GM18951 (cell line): ENCODE data around the gene ZFAND3.

ENCODE experiments used
- POLR2A ChIP-seq: IDR thresholded peaks from 4 replicates; pipeline ENCODE4 v1.6.1; 2011; ENCODE audit warnings: mild to moderate bottlenecking; ENCODE audit not compliant: insufficient read length, insufficient read depth; ENCODE audit errors: extremely low read depth
- in situ Hi-C: fragments of 300-500 bp; cut with MboI; formaldehyde crosslinking; loops from one replicate; pipeline ENCODE4 v1.12.0; 2022; ENCODE audit warnings: low sequenced_read_pairs, mixed read lengths, inconsistent platforms; ENCODE audit not compliant: unreplicated experiment

The ZFAND3 gene

DNA sequence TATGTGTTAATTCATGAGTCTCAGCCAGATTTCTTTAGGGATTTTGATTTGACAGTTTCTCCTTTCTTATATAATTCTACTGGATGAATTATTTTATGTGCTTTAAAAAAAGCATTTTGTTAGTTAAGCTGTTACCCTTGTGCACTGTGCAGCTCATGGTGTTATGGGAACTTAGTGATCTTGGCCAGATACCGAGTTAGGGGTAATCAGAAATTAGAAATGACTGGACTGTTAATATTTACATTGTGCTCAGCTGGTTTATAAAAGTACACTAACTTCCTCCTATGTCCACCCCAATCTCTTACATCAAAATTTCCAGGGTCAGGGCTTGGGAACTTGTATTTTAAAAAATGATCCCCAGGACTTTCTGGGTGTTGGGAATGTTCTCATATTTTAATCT lies 260.0 kb downstream of the ZFAND3 start:
- TF ChIP-seq POLR2A, result no peak
- in situ Hi-C loops, result no loop called here

GRCh38 chr6:38080360-38080759 lies 260.8 kb downstream of the ZFAND3 start:
- in situ Hi-C loops, result no loop called here
- TF ChIP-seq POLR2A, result no peak

- in situ Hi-C loops, result no loop called here
- no peak for TF ChIP-seq POLR2A
Measured at GRCh38 chr6:38080889-38081288, 261.4 kb downstream of the ZFAND3 start.

- no peak for TF ChIP-seq POLR2A
- in situ Hi-C loops, result no loop called here
Measured at GRCh38 chr6:38085031-38085430, 265.5 kb downstream of the ZFAND3 start.

GRCh38 chr6:38086346-38086745 lies 266.8 kb downstream of the ZFAND3 start:
- in situ Hi-C loops, result no loop called here
- no peak for TF ChIP-seq POLR2A

- no peak for TF ChIP-seq POLR2A
- in situ Hi-C loops, result no loop called here
Measured at GRCh38 chr6:38088010-38088409, 268.5 kb downstream of the ZFAND3 start.

GRCh38 chr6:38088829-38089228 lies 269.3 kb downstream of the ZFAND3 start:
- no peak for TF ChIP-seq POLR2A
- in situ Hi-C loops, result no loop called here

GRCh38 chr6:38091613-38092012 lies 272.1 kb downstream of the ZFAND3 start:
- in situ Hi-C loops, result no loop called here
- no peak for TF ChIP-seq POLR2A

GRCh38 chr6:38092465-38092864 lies 272.9 kb downstream of the ZFAND3 start:
- TF ChIP-seq POLR2A, result no peak
- in situ Hi-C loops, result no loop called here

- in situ Hi-C loops, result no loop called here
Measured at GRCh38 chr6:38092964-38093363, 273.4 kb downstream of the ZFAND3 start.

GRCh38 chr6:38095054-38095453 lies 275.5 kb downstream of the ZFAND3 start:
- in situ Hi-C loops, result no loop called here
- TF ChIP-seq POLR2A, result no peak

More at GRCh38 chr6:38092964-38093363, 273.4 kb downstream of the ZFAND3 start:
- TF ChIP-seq POLR2A, result no peak

DNA sequence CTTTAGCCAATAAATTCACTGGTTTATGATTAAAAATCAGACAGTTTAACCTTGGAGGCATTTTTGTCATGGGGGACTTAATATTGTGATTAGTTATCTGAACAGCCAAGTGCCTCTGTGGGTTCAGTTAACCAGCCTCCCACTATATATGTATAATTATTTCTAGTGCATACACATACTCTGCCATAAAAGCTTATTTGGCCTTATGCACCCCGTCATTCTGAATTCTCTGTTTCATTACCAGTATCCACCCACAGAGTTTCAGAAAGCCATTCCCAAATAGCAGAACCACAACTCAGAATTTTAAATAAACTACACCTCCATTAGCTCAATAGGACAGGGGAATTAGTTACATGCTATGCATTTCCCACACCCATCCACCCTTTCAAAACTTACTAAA lies 279.7 kb downstream of the ZFAND3 start:
- in situ Hi-C loops, result no loop called here
- TF ChIP-seq POLR2A, result no peak

DNA sequence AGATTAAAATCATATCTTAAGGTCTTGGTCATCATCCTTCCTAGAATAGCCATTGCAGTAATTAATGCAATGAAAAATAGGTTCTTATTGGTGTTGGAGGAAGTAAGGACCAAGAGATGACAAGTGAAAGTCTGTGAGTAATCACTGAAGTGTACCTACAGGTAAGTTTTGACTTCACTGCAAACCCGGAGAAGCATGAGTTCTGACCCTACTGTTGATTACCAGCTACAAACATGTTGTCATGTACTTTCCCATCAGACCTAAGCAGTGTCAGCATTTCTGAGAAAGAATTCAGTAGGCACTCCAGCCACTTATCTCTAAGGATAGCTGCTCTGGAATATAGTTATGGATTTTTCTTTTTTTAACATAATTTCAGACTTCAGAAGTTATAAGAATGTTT lies 280.9 kb downstream of the ZFAND3 start:
- TF ChIP-seq POLR2A, result no peak
- in situ Hi-C loops, result no loop called here

DNA sequence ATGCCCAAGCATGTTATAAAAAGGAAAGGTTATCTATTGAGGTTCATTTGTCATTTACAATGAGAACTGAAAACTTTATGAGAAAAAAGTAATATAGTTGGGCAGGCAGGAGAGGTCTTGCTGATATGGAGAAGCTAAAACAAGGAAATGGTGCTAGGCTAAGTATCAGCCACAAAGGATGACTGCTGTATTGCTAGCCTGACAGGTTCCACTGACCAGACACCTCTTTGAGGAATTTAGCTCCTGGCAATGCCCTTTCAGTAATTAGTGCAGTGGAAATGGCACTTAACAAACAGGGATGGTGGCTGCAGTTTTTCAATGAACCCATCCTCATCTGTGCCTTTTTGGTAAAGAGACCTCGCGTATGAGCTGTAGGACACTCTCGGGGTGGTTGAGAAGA lies 284.4 kb downstream of the ZFAND3 start:
- no peak for TF ChIP-seq POLR2A
- in situ Hi-C loops, result no loop called here

DNA sequence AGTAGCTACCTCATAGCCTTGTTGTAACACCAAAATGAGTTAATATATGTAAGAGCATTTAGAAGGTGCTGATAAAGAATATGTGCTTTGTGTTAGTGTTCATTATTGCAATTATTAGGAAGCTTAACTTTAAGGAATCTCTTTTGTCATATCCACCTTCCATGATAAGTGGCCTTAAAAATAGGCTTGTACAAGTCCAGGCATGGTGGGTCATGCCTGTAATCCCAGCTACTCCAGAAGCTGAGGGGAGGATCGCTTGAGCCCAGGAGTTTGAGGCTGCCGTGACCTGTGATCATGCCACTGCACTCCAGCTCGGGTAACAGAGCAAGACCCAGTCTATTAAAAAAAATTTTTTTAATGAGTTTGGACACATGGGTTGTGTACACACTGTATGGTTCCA lies 285.5 kb downstream of the ZFAND3 start:
- in situ Hi-C loops, result no loop called here
- no peak for TF ChIP-seq POLR2A
